K562 (cell line): ENCODE data around the gene JUNB. TPM values are rescaled to one million over a fixed set of nuclear protein-coding genes. Genes with fewer than 3 reads are reported as not detected.
A peak's percentile ranks its signal among the peaks of the same experiment; 100 is the strongest.

Experiments used
- ATAC-seq: fragments of 200-7000 bp; cut with Tn5 transposase; 3 replicates; pipeline ENCODE4 v1.9.1; 2020; ENCODE audit warnings: moderate library complexity
- BruUV-seq: library from RNA; stranded (reverse); fragments of 400-500 nt; replicated peaks from 2 replicates; lab custom pipeline; 2021; lab: Mats Ljungman, UMichigan
- CTCF ChIA-PET: fragments of 300-600 bp; formaldehyde crosslinking; extraction: SDS; loops from one replicate; lab custom pipeline; 2021; ENCODE audit warnings: low intra/inter-chr PET ratio; lab: Yijun Ruan, JAX
- POLR2A ChIA-PET: fragments of 300-600, 350-650 bp; sonication (Branson Sonifier 250); formaldehyde crosslinking; extraction: SDS; loops from one replicate; lab custom pipeline; 2021; ENCODE audit warnings: antibody characterized with exemption, inconsistent platforms; lab: Yijun Ruan, JAX
- DNase-seq, 4 experiments: peaks; one replicate each; pipeline versions ENCODE4 v3.0.0 to v3.0.0-alpha.2; 2011 to 2018; ENCODE audit warnings: low spot score in 3 of 4, mixed read lengths in 3 of 4; ENCODE audit errors: extremely low read depth in 1 of 4
- FAIRE-seq: peaks from 2 replicates; lab custom pipeline; 2011; peaks lifted over from hg19 to GRCh38; lab: Jason Lieb, UNC
- H2AFZ ChIP-seq: 2 replicates; pipeline ENCODE4 v1.6.0; 2011; ENCODE audit warnings: low read depth, low read length, control low read depth, inconsistent platforms
- H3K27ac ChIP-seq: fragments of 200-600 bp; 3 replicates; pipeline ENCODE4 v1.8.0; 2011; ENCODE audit warnings: low read depth, mild to moderate bottlenecking, control low read depth, inconsistent platforms, low read length, moderate library complexity, mixed read lengths; ENCODE audit errors: extremely low read depth
- H3K27me3 ChIP-seq, 2 experiments: fragments of 300-600 bp in 1 of 2; 2 replicates in 1 of 2; 3 replicates in 1 of 2; pipeline versions ENCODE4 v1.6.0 to v1.8.0; 2011; ENCODE audit warnings: inconsistent platforms in 2 of 2, low read length in 2 of 2, mild to moderate bottlenecking in 1 of 2, mixed read lengths in 1 of 2, moderate library complexity in 1 of 2; ENCODE audit not compliant: control insufficient read depth in 2 of 2, insufficient read depth in 2 of 2
- H3K36me3 ChIP-seq: fragments of 300-600 bp; 3 replicates; pipeline ENCODE4 v1.8.0; 2011; ENCODE audit warnings: mild to moderate bottlenecking, low read length, inconsistent platforms; ENCODE audit not compliant: control insufficient read depth, insufficient read depth
- H3K4me1 ChIP-seq, 2 experiments: fragments of 200-600 bp in 1 of 2; replicated peaks in 1 of 2; 2 replicates in 1 of 2; 3 replicates in 1 of 2; pipeline versions ENCODE4 v1.5.1 to v1.8.0; 2011; ENCODE audit warnings: inconsistent platforms in 2 of 2, low read length in 2 of 2, mild to moderate bottlenecking in 1 of 2, mixed read lengths in 1 of 2, moderate library complexity in 1 of 2; ENCODE audit not compliant: control insufficient read depth in 2 of 2, insufficient read depth in 2 of 2
- H3K4me2 ChIP-seq: 2 replicates; pipeline ENCODE4 v1.6.1; 2011; ENCODE audit warnings: low read length, control low read depth, inconsistent platforms, mixed read lengths; ENCODE audit not compliant: insufficient read depth
- H3K4me3 ChIP-seq: fragments of 200-600 bp; sonication (generic), shearing (Covaris generic); 2 replicates; pipeline ENCODE4 v1.5.1; 2016; ENCODE audit warnings: control low read depth, inconsistent platforms
- H3K79me2 ChIP-seq: fragments of 200-600 bp; 3 replicates; pipeline ENCODE4 v1.8.0; 2011; ENCODE audit warnings: low read length, inconsistent platforms; ENCODE audit not compliant: control insufficient read depth, insufficient read depth
- H3K9ac ChIP-seq, 2 experiments: 2 replicates each; pipeline versions ENCODE4 v1.6.0 to v1.6.1; 2011; ENCODE audit warnings: low read depth in 2 of 2, low read length in 2 of 2, control low read depth in 1 of 2, inconsistent platforms in 1 of 2, mild to moderate bottlenecking in 1 of 2, mixed read lengths in 1 of 2; ENCODE audit not compliant: insufficient read depth in 1 of 2
- H3K9me1 ChIP-seq: one replicate; pipeline ENCODE4 v1.6.0; 2011; ENCODE audit warnings: inconsistent platforms, mild to moderate bottlenecking, low read length, moderate library complexity; ENCODE audit not compliant: control insufficient read depth, insufficient read depth
- H3K9me3 ChIP-seq: replicated peaks from 2 replicates; pipeline ENCODE4 v1.5.1; 2011; ENCODE audit warnings: low read depth, low read length, inconsistent platforms; ENCODE audit not compliant: control insufficient read depth, insufficient read depth
- H4K20me1 ChIP-seq: replicated peaks from 2 replicates; pipeline ENCODE4 v1.6.1; 2011; ENCODE audit warnings: low read length, inconsistent platforms, mixed read lengths; ENCODE audit not compliant: control insufficient read depth, insufficient read depth
- ARNT ChIP-seq, 2 experiments: fragments of 450-650 bp; IDR thresholded peaks; 2 replicates each; pipeline ENCODE4 v1.6.1; 2016; ENCODE audit warnings: mild to moderate bottlenecking in 1 of 2
- IRF1 ChIP-seq: sonication (generic); formaldehyde crosslinking; IDR thresholded peaks from 2 replicates; pipeline ENCODE4 v1.8.0; 2022; ENCODE audit warnings: missing genetic modification reagents, mild to moderate bottlenecking, borderline replicate concordance
- JUND ChIP-seq, 2 experiments: IDR thresholded peaks; 2 replicates in 1 of 2; 3 replicates in 1 of 2; pipeline ENCODE4 v1.6.1; 2011; ENCODE audit warnings: borderline replicate concordance in 2 of 2, low read depth in 2 of 2, low read length in 2 of 2, improper control_type of control experiment in 1 of 2, missing biosample characterization in 1 of 2, missing genetic modification characterization in 1 of 2, missing genetic modification reagents in 1 of 2
- KAT8 ChIP-seq: fragments of 450-650 bp; IDR thresholded peaks from 2 replicates; pipeline ENCODE4 v1.6.1; 2016; ENCODE audit warnings: low read depth, mild to moderate bottlenecking
- MITF ChIP-seq: IDR thresholded peaks from 2 replicates; pipeline ENCODE4 v1.6.1; 2014; ENCODE audit warnings: antibody characterized with exemption
- NBN ChIP-seq: fragments of 450-650 bp; IDR thresholded peaks from 2 replicates; pipeline ENCODE4 v1.6.1; 2016; ENCODE audit warnings: low read depth, mild to moderate bottlenecking
- NKRF ChIP-seq: fragments of 450-650 bp; IDR thresholded peaks from 2 replicates; pipeline ENCODE4 v1.6.1; 2016; ENCODE audit warnings: borderline replicate concordance
- RBM17 ChIP-seq: fragments of 200-400 bp; formaldehyde crosslinking; IDR thresholded peaks from 2 replicates; pipeline ENCODE4 v1.6.1; 2017; ENCODE audit warnings: low read depth, mild to moderate bottlenecking, low read length, borderline replicate concordance
- SIRT6 ChIP-seq: IDR thresholded peaks from one replicate; pipeline ENCODE4 v1.6.1; 2012; ENCODE audit warnings: low read depth, mild to moderate bottlenecking, control low read depth, inconsistent platforms, low read length, moderate library complexity
- SNIP1 ChIP-seq: fragments of 450-650 bp; IDR thresholded peaks from 2 replicates; pipeline ENCODE4 v1.7.1; 2017; ENCODE audit warnings: low read depth, mild to moderate bottlenecking
- SP1 ChIP-seq: sonication (generic); formaldehyde crosslinking; IDR thresholded peaks from 2 replicates; pipeline ENCODE4 v1.8.1; 2022; ENCODE audit warnings: mild to moderate bottlenecking, missing genetic modification reagents
- TRIM24 ChIP-seq, 2 experiments: fragments of 450-650 bp; IDR thresholded peaks; 2 replicates each; pipeline ENCODE4 v1.6.1; 2016
- U2AF1 ChIP-seq: fragments of 200-400 bp; formaldehyde crosslinking; optimal IDR thresholded peaks from 2 replicates; pipeline ENCODE3; 2017; ENCODE audit warnings: mild to moderate bottlenecking, low read depth, low read length, moderate library complexity
- WHSC1 ChIP-seq: IDR thresholded peaks from one replicate; pipeline ENCODE4 v1.6.1; 2012; ENCODE audit warnings: low read length, control low read depth, inconsistent platforms
- ZNF175 ChIP-seq: fragments of 200-800 bp; sonication (Bioruptor generic); IDR thresholded peaks from 2 replicates; pipeline ENCODE4 v1.6.1; 2016; ENCODE audit warnings: low read depth, mild to moderate bottlenecking, missing genetic modification characterization, missing compliant biosample characterization
- WGBS: fragments of 100-300 bp; shearing (Covaris generic); methylation state at CpG from one replicate; pipeline ENCODE4 v1.1.6; 2016; ENCODE audit warnings: low coverage, mixed read lengths; ENCODE audit not compliant: insufficient coverage; ENCODE audit errors: missing lambda C conversion rate; 5-methylcytosine and 5-hydroxymethylcytosine counted together
- in situ Hi-C: fragments of 300-500 bp; cut with MboI; formaldehyde crosslinking; loops from 4 replicates; pipeline ENCODE4 v1.15.0; 2018; ENCODE audit warnings: inconsistent platforms, mixed read lengths
- intact Hi-C: fragments of 100-400 bp; cut with micrococcal nuclease; formaldehyde crosslinking; loops from 2 replicates; pipeline ENCODE4 v1.14.2; 2022
- polyA plus RNA-seq, 8 experiments: library from polyadenylated mRNA; depleted of rRNA in 4 of 8; stranded (reverse) in 5 of 8; unstranded in 3 of 8; fragments of >200 nt; fragmentation: Nextera tagmentation in 2 of 8; fragmentation: Illumina TruSeq in 1 of 8; extraction: Ambion mirVana in 2 of 8; extraction: Trizol in 1 of 8; gene quantifications; 2 replicates each; pipeline versions ENCODE4 v1.2.1 to v1.2.3, GENCODE V29; 2011 to 2014; ENCODE audit warnings: inconsistent platforms in 1 of 8, missing spikeins in 1 of 8
- total RNA-seq, 7 experiments: library from RNA; depleted of rRNA in 6 of 7; stranded (reverse); fragments of >200 nt in 6 of 7; fragmentation: Illumina TruSeq in 2 of 7; extraction: Trizol in 2 of 7; gene quantifications; 2 replicates each; pipeline versions ENCODE4 v1.2.1 to v1.2.3, GENCODE V29; 2011 to 2021; ENCODE audit warnings: low replicate concordance in 1 of 7

Gene JUNB
- total and polyA plus RNA-seq, 9 of the 15 experiments (the other 6 are each of a cell fraction or from before 2014, with no cell fraction given): 0.23 to 88.1 (median 13.1) TPM

- no peaks in the 10 kb centered on the region for H3K9me3 ChIP-seq
- no peaks in the 10 kb centered on the region; a peak in 1 of 5 replicates for H3K27me3 ChIP-seq
- intact Hi-C loops (loop anchor here (5.0 kb wide), 1 partner anchor 63 kb away; the partner anchor contains the start of gene HOOK2), in situ Hi-C loops (no loop called here)
- H4K20me1 ChIP-seq: peaks cover 6% of the 10 kb centered on the region; the same call in 1 of the 2 replicates
- peaks cover 19% of the 10 kb centered on the region; the same call in 2 of the 3 replicates for H3K36me3 ChIP-seq
- BruUV-seq: no TSS peak
- DNase-seq (peak; percentile 93 to 97 (median 96)), ATAC-seq (peak; percentile 85), FAIRE-seq (peak; percentile 96)
- 9% methylated on average over 41 of the region's 43 CpGs for WGBS
- H3K79me2 ChIP-seq: peaks cover 20% of the 10 kb centered on the region
- POLR2A ChIA-PET: no interaction called here
- H3K4me2 ChIP-seq: peak overlapping the region; percentile 82
- CTCF ChIA-PET: no interaction called here
- peak overlapping the region; percentile 84 for H2AFZ ChIP-seq
- peak overlapping the region; percentile 69 for H3K27ac ChIP-seq
- peaks cover 35 to 52% of the 10 kb centered on the region in 2 experiments for H3K4me1 ChIP-seq
- peak overlapping the region; percentile 25 to 79 for H3K9ac ChIP-seq
- peak overlapping the region; percentile 57 for H3K4me3 ChIP-seq
- H3K9me1 ChIP-seq: no peaks in the 10 kb centered on the region
- no peak for TF ChIP-seq SIRT6
- no peak for TF ChIP-seq TRIM24 (IDR thresholded peaks at IDR 0.05)
- no peak for TF ChIP-seq U2AF1
- peak; percentile 94 for TF ChIP-seq SP1 (CRISPR knock-in tag)
- TF ChIP-seq ARNT (IDR thresholded peaks at IDR 0.05): no peak
- TF ChIP-seq MITF: no peak
- TF ChIP-seq RBM17: no peak
- TF ChIP-seq NBN: no peak
- TF ChIP-seq IRF1 (CRISPR knock-in tag): no peak
- TF ChIP-seq ZNF175 (CRISPR knock-in tag): no peak
- TF ChIP-seq SNIP1: no peak
- no peak for TF ChIP-seq WHSC1
- no peak for TF ChIP-seq KAT8
- 0 out of 2 replicates have a peak, but pooled peaks have one; percentile 36 for TF ChIP-seq JUND (IDR thresholded peaks at IDR 0.05; ENCODE audit: borderline replicate concordance, low read depth, low read length)
- TF ChIP-seq JUND (tag; IDR thresholded peaks at IDR 0.05; ENCODE audit: borderline replicate concordance, low read depth, low read length): no peak
- peak; percentile 66 for TF ChIP-seq NKRF
These were observed 49.1 kb downstream of the JUNB start for GRCh38 chr19:12840091-12841079.
